Measurements from ENCODE around the gene NPR3.
A peak's percentile ranks its signal among the peaks of the same experiment; 100 is the strongest.

NPR3 gene

DNA sequence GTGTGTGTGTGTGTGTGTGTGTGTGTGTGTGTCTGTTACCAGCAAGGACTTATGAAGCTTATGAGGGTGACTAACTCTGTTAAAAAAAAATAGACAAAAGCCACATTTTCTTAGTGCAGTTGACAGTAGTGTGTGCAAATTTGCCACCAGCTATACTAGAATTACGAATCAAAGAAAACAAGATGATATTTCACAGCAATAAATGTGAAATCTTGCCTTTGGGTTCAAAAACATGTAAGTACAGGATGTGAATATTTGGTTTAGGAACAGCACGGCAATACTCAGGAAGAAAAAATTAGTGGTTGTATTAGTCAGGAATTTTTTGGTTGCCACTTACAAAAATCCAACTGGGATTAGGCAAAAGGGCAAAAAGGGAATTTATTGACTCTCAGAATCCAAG lies 117.4 kb downstream of the NPR3 start:
- TF ChIP-seq ZFX (IDR thresholded peaks at IDR 0.05) (no peak), CTCF (conservative IDR thresholded peaks at IDR 0.05) (no peak)
- H3K27ac ChIP-seq, result no peak overlapping the region

GRCh38 chr5:32831624-32832023 lies 120.5 kb downstream of the NPR3 start:
- peak overlapping the region; percentile 44; the same call in 1 of the 2 replicates for H3K27ac ChIP-seq
- TF ChIP-seq ZFX (IDR thresholded peaks at IDR 0.05) (no peak), CTCF (conservative IDR thresholded peaks at IDR 0.05) (no peak)

DNA sequence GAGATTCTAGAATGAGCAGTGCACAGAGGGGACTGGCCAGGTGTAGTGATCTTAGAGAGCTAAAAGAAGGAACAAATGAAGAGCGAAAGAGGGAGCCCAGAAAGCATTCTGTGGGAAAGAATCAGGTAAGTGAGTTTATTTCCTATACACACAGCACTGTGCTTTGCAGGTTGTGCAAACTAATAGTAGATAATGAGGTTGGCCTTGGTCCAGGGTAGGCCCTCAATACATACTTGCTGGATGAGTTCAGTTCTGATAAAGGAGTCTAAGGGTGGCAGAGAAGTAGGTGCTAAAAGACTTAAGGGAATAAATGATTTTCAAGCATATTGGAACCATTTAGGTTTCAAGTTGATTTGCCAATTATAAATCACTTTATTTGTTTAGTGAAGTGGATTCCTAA lies 122.0 kb downstream of the NPR3 start:
- no peak overlapping the region for H3K27ac ChIP-seq
- no peak for TF ChIP-seq ZFX (IDR thresholded peaks at IDR 0.05)
- TF ChIP-seq CTCF (conservative IDR thresholded peaks at IDR 0.05), result no peak

GRCh38 chr5:32833663-32834062 lies 122.5 kb downstream of the NPR3 start:
- no peak for TF ChIP-seq ZFX (IDR thresholded peaks at IDR 0.05)
- TF ChIP-seq CTCF (conservative IDR thresholded peaks at IDR 0.05), result no peak
- H3K27ac ChIP-seq, result no peak overlapping the region

DNA sequence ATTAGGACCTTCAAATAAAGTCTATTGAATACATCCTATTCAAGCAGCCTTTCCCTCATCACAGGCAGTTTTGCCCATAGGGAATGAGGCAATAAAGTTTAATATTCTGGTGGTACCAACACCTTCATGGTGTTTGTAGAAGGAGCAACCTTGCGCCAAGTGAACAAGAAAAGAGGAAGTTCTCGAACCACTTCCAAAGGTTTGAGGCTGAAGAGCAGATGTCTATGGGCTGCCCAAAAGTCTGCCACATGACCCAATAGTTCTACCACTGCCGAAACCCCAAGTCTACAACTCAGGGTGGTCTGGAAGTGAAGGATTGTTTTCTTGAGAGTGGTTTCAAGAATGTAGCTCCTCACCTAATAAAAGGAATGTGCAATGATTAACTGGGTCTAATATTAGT lies 123.1 kb downstream of the NPR3 start:
- no peak overlapping the region for H3K27ac ChIP-seq
- TF ChIP-seq CTCF (conservative IDR thresholded peaks at IDR 0.05) (no peak), ZFX (IDR thresholded peaks at IDR 0.05) (no peak)

DNA sequence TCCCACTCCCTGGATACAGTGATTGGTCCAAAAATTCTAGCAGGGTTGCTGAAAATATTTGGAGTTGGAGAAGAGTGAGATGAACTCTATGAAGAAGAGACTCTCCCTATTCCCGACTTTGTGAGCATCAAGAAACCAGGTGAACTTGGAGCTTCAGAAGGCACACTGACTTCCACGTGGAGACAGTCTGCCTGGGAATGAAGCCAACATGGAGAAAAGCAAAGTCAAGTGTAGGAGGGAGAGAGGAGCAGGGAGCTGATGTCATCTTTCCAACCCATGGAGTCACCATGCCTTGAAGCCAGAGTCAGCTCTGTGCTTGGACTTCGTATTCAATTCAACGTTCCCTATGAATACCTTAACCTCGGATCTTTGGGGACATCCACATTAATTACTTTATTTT lies 125.1 kb downstream of the NPR3 start:
- no peak overlapping the region for H3K27ac ChIP-seq
- TF ChIP-seq ZFX (IDR thresholded peaks at IDR 0.05), result no peak
- TF ChIP-seq CTCF (conservative IDR thresholded peaks at IDR 0.05), result no peak

- H3K27ac ChIP-seq, result no peak overlapping the region
- TF ChIP-seq CTCF (conservative IDR thresholded peaks at IDR 0.05), result no peak
- no peak for TF ChIP-seq ZFX (IDR thresholded peaks at IDR 0.05)
Measured at GRCh38 chr5:32837211-32837610, 126.1 kb downstream of the NPR3 start.

All from C4-2B (cell line).